ENCODE data around the gene ARHGAP24.
"Not testable (repeated sequence)": the region's sequence is repeated elsewhere in the genome, so short reads cannot be mapped to it uniquely, and the experiment has no call there.

ARHGAP24 gene

DNA sequence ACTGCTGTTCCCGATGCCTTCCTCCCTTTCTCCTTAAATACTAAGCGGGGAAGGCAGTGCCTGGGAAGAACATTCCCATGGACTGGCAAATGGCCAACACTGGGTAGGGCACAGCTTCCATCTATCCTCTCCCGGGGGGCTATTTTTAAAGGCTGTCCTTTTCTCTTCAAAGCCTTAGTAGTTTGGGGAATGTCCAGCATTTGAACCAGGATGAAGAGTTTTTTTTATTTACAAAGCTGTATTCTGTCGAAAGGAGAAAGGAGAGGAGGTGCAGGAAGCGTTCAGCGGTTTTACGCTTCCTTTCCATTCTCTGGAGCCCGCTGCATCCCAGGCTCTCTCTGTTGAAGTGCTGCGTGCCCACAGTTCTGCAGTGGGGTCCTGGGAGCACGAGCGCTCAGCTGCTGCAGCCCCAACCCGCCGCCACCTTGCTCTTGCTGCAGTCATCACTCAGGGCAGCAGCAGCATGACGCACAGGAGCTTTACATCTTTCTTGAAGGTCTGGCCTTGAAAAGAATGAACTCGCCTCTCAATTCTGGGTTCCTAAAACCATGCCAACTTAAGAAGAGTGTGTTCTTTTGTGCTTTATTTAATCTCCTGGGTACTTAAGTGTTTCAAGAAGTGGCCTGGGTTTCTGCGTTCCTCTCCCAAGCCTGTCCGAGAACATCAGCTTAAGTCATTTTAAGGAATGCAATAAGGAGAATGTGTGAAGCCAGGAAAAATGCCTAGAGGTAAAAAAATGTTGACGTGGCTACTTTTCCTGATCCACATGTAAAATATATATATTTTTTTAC is 457.7 kb downstream of the ARHGAP24 start:
- DNase-seq, result no peak

DNA sequence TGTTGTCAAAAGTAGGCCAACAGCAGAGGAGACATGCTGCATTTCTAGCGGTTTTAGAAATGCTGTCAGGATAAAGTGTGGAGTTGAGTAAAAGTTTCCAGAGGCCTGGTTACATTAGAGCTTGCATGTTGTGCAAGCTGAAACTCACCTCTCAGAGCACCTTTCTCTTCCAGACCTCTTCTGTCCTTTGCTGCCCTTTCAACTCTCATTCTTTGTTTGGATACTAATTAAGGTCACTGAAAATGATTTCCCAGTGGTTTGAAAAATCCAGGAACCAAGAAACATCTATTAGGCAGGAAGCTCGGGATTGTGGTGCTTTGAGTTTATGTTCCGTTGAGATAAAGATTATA is 458.3 kb downstream of the ARHGAP24 start:
- no peak for DNase-seq

DNA sequence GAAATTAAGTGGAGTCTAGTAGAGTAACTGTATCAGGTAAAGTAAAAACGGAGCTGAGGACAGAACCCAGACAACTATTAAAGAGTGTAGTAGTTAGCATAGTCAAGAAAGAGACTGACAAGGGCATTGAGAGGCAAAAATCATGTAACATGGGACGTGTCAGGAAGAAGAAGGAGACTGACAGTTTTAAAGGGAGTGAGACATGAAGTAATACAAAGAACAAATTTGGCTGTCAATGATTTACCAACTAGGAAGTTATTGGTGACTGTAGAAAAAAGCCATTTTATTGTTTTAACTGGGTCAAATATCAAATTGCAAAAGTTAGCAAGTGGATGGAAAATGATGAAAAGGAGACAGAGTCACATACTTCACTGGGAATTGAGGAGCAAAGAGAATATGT is 462.6 kb downstream of the ARHGAP24 start:
- no peak for DNase-seq

DNA sequence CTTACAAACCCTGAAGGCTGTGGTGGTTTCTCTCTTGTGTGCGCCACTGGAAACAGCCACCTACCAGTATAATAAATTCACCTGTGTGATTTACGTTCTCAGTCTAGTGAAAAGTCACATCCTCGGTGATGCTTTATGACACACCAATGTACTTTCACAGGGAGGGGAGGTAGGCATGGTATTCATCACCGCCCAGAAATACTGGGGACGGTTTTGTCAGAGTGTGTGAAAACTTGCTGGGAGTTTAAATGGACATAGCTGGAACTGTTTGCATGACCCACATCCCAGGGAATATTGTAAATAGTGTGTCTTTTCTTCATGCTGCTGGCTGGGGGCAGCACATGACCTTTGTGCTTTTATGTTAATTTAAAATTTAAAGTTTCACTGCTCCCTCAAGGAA is 463.1 kb downstream of the ARHGAP24 start:
- no peak for DNase-seq

DNA sequence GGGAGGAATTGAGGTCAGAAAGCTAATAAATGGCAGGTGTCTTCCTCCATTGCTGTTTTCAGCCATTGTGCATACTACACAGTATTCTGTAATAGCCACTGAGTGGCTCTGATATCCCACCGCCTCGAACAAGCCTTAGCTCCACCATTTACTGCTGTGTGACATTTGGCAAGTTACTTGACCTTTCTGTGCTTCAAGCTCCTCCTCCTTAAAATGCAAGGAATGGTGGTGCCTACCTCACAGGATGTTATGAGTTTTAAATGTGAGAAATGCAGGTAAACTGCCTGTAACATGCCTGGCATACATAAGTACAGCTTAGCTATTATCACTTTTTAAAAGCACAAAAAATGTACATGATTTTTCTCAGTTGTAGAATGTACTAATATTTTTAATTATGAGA is 464.0 kb downstream of the ARHGAP24 start:
- no peak for DNase-seq

DNA sequence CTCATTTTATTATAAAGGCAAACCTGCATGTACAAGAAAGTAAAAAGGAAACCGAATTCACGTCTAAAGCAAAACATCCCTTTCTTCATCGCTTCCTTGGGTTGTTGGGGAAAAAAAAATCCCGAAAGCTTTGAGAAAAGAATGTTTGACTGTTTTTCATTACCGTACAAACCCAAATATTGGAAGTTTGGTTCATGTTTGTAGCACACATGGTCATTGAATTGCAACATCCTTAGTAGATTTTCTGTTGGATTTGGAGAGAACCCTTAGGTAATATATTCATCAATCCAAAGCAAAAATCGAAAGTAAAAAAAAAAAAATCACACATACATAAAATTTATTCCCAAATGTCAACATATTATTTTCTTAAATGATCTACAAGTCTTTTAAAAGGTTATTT is 464.6 kb downstream of the ARHGAP24 start:
- DNase-seq, result no peak

DNA sequence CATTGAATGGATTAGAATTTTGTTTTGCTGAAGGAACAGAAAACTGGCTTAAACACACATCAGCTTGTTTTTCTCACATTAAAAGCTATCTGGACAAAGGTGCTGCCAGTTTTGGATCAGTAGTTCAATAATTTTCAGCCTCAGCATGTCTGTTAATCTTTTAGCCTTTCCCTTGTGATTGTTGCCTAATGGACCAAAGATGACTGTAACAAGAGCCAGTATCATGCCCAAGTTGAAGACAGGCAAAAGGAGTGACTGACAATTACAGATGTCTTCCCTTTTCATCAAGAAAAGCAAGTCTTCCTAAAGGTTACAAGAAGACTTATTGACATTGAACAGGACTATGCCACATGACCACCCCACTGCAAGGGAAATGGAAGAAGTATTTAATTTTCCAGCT is 465.2 kb downstream of the ARHGAP24 start:
- no peak for DNase-seq

DNA sequence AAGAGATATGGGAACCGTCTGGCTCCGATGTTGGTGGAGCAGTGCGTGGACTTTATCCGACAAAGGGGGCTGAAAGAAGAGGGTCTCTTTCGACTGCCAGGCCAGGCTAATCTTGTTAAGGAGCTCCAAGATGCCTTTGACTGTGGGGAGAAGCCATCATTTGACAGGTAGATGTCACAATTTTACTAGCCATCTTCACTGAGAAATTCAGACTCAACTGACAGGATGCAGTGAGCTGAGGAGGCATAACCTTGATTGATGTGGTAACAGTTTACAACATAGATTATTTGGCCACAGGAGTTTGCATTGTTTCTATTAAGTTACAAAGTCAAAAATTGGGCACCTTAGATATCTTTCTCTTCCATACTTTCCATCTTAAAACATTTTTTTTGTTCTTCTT is 467.2 kb downstream of the ARHGAP24 start:
- no peak for DNase-seq

DNA sequence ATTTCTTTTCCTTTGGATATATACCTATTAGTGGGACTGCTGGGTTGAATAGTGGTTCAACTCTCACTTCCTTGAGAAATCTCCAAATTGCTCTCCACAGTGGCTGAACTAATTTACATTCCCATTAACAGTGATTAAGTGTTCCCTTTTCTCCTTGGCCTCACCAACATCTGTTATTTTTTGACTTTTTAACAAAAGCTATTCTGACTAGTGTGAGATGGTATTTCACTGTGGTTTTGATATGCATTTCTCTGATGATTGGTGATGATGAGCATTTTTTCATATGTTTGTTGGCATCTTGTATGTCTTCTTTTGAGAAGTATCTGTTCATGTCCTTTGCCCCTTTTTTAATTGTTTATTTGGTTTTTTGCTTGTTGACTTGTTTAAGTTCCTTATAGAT is 471.9 kb downstream of the ARHGAP24 start:
- DNase-seq, result no peak

DNA sequence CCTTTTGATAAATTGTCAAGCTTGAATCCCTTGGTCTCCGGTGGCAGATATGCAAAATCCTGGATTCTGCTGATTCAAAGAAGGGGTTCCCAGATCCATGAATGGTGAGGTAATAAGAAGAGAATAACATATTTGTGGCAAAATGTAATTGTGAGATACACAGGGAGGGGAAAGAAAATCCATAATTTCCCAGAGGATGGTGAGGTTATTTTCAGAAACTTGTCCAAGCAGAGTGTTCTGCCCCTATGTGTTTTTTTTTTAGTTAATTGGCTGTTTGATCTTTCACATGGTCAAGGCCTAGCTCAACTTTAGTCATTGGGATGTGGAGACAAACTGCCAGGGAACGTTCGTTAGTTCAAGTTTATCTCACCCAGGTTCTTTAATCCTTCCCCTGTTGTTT is 476.1 kb downstream of the ARHGAP24 start:
- DNase-seq, result no peak

DNA sequence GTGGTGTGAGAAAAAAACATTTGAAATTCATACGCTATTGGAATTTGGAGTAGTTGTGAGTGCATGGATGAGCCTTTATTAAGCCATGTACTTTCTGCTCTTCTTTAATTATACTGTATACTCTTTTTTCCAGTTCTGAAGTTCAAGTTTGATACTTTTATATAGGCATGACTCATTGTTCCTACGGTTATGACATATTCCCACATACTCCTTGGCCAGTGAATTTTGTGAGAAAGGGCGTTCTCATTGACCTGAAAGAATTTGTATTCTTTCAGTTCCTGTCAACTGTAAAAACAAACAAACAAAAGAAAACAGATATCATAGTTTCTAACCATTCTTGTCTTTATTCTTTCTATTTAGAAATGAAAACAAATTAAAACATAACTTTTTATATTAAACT is 477.6 kb downstream of the ARHGAP24 start:
- no peak for DNase-seq

DNA sequence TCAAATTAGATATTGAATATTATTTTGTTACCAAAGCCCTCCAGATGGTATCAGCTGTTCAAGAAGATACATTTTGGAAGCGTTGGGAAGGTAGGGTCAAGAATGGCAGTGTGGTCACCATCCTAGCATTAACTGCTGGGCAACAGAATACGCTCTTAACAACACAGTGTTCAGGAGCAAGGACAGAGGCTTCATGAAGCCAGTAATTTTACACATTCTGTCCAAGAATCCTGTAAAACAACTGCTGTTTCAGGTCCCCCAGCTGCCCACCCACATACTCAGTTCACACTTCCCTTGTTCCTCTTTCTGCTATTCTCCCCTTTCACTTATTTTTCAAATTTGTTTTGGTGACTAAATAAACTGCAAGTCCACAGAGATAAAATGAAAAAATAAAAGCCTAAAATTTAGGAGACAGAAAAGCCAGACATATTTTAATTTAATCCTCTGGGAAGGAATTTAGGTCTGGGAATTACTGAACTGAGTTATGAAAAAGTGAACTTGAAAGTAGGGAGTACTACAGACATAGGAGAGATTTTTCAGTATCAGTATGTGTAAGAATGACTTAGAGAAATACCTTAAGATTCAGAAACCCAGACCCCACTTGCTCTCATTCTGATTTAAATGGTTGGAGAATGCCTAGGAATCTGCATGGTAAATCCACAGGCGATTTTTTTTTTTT is 478.2 kb downstream of the ARHGAP24 start:
- DNase-seq, result no peak

DNA sequence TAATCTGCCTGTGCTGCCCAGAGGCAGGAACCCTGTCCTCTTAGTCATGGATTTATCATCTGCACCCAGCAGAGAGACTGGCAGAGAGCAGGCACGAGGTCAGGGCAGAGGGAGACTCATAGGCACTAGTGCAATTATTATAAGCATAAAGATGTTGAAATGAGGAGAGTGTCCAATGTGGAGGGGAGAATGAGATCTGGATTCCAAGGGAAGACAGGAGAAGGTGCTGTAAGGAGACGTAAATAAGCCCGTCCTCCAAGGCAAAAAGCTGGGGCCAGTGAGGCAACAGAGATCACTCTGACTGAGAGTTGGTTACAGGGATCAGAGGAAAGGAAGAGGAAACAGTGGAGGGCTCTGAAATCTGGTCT is 478.7 kb downstream of the ARHGAP24 start:
- no peak for DNase-seq

DNA sequence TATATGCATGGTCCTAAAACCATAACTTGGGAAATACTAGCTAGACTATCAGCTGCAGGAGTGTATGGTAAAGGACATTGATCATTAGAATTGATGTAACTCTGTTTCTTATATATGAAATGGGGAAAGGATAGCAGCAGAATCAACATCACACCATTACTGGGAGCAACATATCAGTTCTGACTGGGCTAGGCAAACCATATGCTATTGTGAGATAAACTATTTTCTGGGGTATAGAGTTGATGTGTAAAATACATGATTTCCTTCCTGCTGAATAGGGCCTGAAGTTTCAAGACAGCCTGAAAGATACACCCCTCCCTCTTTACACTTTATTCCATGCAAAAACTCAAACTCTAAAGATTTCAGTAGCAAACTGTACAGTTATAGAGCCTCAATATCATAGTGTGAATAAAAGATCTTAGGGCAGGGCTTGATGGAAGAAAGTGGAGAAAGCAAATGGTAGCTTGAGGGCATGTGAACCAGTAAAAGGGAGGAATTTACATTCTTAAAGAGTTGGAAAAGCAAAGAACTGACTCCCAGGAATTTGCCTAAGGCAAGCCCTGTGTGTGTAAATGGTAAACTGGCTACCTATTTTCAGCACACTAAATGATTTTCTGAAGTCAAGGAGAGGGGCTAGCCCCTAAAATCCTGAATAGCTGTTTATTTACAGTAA is 480.8 kb downstream of the ARHGAP24 start:
- no peak for DNase-seq

DNA sequence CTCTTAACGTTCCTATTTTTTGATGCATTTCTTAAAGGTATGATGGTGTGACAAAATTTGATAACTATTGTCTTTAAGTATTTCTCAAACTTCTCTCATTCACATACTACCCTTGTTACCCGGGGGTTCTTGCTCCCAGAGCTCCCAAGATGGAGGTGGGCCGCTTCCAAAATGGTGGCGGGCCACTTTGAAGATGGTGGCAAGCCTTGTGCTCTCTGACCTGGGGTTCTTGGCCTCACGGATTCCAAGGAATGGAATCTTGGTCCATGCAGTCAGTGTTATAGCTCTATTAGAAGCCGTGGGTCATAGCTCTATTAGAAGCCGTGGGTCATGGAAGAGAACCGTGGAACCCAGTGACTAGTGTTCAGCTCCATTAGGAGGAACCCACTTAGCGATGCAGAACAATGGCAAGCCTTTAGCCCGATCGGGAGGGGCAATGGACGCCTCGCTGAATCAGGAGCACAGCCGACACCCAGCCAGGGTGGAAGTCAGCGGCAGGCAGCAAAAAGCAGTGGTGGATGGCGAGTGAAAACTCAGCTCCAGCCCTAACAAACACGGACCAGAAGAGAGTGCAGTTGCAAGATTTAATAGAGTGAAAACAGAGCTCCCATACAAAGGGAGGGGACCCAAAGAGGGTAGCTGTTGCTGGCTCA is 481.5 kb downstream of the ARHGAP24 start:
- no peak for DNase-seq

DNA sequence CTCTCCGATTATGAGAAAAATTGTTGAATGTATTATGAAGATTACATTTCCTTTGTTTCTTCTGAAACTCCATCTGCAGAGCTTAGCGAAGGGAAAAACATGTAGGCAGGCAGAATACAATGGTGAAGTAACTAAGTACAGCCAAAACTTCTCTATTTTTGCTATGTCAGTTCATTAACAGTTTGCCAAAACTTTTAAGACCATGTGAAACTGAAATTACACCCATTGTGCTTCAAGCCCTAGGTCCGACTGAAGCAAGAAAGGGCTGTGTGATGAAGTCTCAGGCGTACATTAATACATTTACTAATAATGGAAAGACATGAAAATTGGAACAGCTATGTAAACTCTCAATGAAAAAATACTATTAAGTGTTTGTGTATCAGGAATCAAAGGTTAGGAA is 486.9 kb downstream of the ARHGAP24 start:
- no peak for DNase-seq

DNA sequence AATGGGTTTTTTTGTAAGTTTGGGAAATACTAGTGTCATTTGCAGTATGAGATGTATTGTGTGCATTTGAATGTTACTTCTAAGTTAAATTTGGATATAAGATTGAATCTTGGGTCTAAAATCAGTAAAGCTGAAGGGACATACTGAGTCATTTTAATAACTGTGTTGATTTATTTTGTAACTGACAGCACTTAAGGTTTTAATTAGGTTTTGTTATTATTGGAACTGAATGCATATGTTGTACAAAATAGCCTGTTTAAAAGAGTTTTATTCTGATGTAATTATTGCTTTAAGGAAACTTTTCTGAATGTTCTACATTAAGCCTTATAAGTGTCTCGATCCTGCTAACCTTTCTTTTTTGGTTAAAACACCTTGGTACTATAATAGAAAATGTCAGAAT is 488.3 kb downstream of the ARHGAP24 start:
- no peak for DNase-seq

DNA sequence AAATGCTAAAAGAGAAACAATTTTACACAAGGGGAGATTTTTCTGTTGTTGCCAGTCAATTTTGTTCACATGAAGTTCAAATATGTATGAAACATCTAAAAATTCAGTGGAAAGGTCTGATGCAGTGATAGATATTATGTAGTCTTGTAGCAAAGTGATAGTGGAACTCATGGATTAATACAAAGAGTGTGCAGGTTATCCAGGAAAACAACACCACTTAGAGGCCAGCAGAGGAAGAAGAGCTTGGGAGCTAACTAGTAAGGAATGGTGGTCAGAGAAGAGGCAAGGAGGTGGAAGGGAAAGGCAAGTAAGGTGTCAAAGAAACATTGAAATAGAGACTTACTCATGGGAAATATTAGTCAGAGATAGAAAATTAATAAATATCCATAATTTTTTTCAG is 489.3 kb downstream of the ARHGAP24 start:
- no peak for DNase-seq

DNA sequence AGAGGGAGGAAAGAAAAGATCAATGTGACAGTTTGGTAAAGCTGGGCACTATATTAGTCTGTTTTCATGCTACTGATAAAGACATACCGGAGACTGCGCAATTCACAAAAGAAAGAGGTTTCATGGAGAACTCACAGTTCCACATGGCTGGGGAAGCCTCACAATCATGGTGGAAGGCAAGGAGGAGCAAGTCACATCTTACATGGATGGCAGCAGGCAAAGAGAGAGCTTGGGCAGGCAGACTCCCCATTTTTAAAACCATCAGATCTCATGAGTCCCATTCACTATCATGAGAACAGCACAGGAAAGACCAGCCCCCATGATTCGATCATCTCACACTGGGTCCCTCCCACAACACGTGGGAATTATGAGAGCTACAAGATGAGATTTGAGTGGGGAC is 490.1 kb downstream of the ARHGAP24 start:
- not testable (repeated sequence) for DNase-seq

DNA sequence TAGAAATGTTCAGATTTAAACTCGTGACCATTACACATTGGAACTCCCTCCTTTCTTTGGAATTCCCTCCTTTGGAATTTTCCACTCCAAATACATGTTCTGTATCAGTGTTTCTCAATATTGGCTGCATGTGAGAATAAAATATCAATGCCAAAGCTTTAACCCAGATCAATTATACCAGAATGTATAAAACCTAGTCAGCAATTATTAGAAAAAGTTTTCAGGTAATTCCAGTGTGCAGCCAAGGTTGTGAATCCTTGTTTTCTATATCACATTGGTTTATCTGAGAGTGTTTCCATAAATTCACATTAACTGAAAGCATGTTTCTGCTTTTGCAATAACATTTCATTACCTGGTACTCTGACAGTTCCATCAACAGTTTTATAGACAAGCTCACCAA is 490.6 kb downstream of the ARHGAP24 start:
- DNase-seq, result no peak

DNA sequence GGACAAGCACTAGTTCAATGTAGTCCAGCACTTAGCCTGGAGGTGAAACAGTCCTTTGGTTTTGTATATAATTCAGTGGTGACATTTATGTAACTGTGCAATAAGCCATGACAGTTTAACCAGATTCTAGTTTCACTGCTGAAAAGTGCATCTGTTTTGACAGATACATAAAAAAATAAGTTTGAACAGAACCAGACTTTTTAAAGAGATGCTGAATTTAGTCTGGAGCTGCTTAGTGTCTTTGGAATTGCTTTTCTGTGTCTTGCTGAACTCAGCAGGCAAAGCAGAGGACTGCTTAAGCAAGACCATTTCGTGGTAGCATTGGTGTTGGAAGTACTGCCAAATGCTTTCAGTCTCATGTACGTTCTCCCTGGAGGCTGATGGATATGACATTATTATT is 491.4 kb downstream of the ARHGAP24 start:
- no peak for DNase-seq

DNA sequence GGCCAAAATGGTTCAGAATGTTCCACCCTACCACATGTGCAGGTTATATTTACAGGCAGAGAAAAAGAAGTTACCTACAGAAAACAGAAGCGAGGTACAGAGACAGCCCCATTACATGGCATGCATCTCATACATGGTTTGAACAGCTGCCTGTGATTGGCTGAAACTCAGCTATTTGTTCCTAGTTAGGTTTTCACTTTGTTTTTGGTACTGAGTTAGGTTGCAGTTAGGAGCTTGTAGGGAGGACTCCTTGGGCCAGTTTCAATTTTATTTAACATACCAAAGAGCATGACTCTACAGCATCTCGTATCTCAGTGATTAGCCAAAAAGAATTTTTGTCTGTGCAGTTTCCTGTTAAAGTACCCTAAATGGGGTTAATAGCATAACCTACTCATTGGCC is 492.9 kb downstream of the ARHGAP24 start:
- no peak for DNase-seq

DNA sequence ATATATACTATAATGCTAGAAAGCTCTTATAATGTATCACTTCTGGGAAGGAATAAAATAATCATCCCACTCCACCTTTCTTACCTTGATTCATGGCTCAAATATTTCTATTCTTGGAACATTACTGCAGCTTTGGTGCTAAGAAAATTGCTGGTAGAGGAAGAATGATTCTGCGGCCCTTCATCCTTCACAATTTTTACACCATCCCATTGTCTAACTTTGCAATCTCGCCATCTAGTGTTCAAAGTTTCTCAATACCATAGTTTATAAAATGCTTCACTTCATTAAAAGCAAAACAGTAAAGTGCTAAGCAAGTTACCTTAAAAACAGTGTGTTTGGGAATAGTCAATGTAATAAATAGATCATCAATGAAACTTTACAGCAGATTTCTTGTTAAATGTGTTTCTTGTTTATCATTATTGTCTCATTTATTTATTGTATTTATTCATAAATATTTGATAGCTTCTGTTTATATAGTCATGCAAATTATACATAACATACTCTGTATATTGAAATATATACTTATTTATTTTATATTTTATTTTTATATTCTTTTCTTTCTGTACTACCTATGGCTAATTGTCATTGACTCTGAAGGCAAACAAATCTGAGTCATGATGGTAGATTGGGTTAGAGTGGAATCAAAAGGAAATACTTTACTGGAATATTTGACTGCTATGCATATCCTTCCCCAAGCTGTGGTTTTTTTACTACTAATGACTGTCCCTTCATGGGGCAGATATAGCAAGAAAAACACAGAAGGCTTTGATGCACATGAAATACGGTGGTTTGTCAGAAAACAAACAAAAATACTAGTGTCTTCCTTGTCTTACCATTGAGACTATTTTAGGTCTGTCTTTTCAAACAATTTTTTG is 494.2 kb downstream of the ARHGAP24 start:
- DNase-seq, result no peak
